OCI-LY3 (cell line): Measurements from ENCODE around the gene MGAT4C.
A peak's percentile ranks its signal among the peaks of the same experiment; 100 is the strongest.

Experiments
- H2AFZ ChIP-seq: fragments of 200-600, 300-600 bp; shearing (Covaris generic); 2 replicates; pipeline ENCODE4 v1.6.0; 2014; ENCODE audit warnings: antibody characterized with exemption, low read depth, low read length
- H3K27ac ChIP-seq: fragments of 200-600, 300-600 bp; sonication (generic); 2 replicates; pipeline ENCODE4 v1.5.1; 2014; ENCODE audit warnings: mild to moderate bottlenecking, low read length, moderate library complexity, mixed read lengths
- H3K27me3 ChIP-seq: fragments of 200-600, 300-600 bp; sonication (generic); 2 replicates; pipeline ENCODE4 v1.6.1; 2014; ENCODE audit warnings: low read depth, low read length, mixed read lengths
- H3K36me3 ChIP-seq: fragments of 200-600, 300-600 bp; sonication (generic); replicated peaks from 2 replicates; pipeline ENCODE3; 2014; ENCODE audit warnings: low read depth, low read length, mixed read lengths
- H3K4me1 ChIP-seq: fragments of 300-600, 200-600 bp; sonication (generic); 2 replicates; pipeline ENCODE4 v1.6.1; 2014; ENCODE audit warnings: low read length, mixed read lengths
- H3K4me2 ChIP-seq: fragments of 200-600, 300-600 bp; sonication (generic); 2 replicates; pipeline ENCODE4 v1.6.1; 2014; ENCODE audit warnings: low read length, mixed read lengths
- H3K4me3 ChIP-seq: fragments of 300-600, 200-600 bp; sonication (generic); 2 replicates; pipeline ENCODE4 v1.5.1; 2014; ENCODE audit warnings: antibody characterized with exemption, mild to moderate bottlenecking, low read length, moderate library complexity
- H3K79me2 ChIP-seq: fragments of 300-600, 200-600 bp; shearing (Covaris generic); 2 replicates; pipeline ENCODE4 v1.6.1; 2014; ENCODE audit warnings: mild to moderate bottlenecking, low read length, mixed read lengths
- H3K9ac ChIP-seq: fragments of 300-600, 200-600 bp; shearing (Covaris generic); 2 replicates; pipeline ENCODE4 v1.6.0; 2014; ENCODE audit warnings: mild to moderate bottlenecking, low read length, moderate library complexity
- H3K9me3 ChIP-seq: fragments of 200-600, 300-600 bp; shearing (Covaris generic); 2 replicates; pipeline ENCODE4 v1.6.1; 2014; ENCODE audit warnings: low read length, mixed read lengths; ENCODE audit not compliant: insufficient read depth
- H4K20me1 ChIP-seq: fragments of 200-600, 300-600 bp; sonication (generic); 2 replicates; pipeline ENCODE4 v1.6.1; 2016; ENCODE audit warnings: low read length, mixed read lengths; ENCODE audit not compliant: insufficient read depth
- EZH2phosphoT487 ChIP-seq: fragments of 200-600 bp; shearing (Covaris generic); IDR thresholded peaks from 2 replicates; pipeline ENCODE4 v1.6.1; 2018; ENCODE audit warnings: antibody characterized with exemption, mixed run types, low read depth
- TF ChIP-seq, protein P1 (sequence below): fragments of 200-600, 300-600 bp; sonication (generic); IDR thresholded peaks from 2 replicates; pipeline ENCODE4 v1.5.1; 2014; ENCODE audit warnings: antibody characterized with exemption, low read length, low read depth

MGAT4C gene

DNA sequence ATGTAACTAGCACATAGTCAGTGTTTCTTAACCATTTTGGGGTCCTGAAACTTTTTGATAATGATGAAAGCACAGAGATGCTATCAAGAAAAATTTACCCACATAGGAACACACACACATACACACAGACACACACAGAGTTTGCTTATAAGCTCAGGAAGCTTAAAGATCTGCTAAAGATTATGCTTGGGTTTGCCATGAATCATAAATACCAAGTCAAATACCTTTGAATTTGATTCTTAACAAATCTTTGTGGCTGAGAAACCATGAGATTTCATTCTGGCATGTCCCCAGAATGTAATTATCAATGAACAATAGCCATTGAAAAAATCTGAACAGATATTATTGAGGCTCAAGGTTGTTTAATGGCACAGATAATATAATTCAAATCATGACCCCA lies 292.9 kb downstream of the MGAT4C start:
- Histone ChIP-seq H3K9me3 (no peaks in the 10 kb centered on the region), H3K4me2 (no peak overlapping the region), H2AFZ (no peak overlapping the region), H3K4me1 (no peaks in the 10 kb centered on the region), H3K4me3 (no peak overlapping the region), H3K27ac (no peak overlapping the region), H4K20me1 (no peaks in the 10 kb centered on the region), H3K9ac (no peak overlapping the region), H3K36me3 (no peaks in the 10 kb centered on the region), H3K27me3 (no peaks in the 10 kb centered on the region), H3K79me2 (no peaks in the 10 kb centered on the region)
- TF ChIP-seq EZH2phosphoT487: no peak
- TF ChIP-seq, protein P1, sequence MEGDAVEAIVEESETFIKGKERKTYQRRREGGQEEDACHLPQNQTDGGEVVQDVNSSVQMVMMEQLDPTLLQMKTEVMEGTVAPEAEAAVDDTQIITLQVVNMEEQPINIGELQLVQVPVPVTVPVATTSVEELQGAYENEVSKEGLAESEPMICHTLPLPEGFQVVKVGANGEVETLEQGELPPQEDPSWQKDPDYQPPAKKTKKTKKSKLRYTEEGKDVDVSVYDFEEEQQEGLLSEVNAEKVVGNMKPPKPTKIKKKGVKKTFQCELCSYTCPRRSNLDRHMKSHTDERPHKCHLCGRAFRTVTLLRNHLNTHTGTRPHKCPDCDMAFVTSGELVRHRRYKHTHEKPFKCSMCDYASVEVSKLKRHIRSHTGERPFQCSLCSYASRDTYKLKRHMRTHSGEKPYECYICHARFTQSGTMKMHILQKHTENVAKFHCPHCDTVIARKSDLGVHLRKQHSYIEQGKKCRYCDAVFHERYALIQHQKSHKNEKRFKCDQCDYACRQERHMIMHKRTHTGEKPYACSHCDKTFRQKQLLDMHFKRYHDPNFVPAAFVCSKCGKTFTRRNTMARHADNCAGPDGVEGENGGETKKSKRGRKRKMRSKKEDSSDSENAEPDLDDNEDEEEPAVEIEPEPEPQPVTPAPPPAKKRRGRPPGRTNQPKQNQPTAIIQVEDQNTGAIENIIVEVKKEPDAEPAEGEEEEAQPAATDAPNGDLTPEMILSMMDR: no peak

DNA sequence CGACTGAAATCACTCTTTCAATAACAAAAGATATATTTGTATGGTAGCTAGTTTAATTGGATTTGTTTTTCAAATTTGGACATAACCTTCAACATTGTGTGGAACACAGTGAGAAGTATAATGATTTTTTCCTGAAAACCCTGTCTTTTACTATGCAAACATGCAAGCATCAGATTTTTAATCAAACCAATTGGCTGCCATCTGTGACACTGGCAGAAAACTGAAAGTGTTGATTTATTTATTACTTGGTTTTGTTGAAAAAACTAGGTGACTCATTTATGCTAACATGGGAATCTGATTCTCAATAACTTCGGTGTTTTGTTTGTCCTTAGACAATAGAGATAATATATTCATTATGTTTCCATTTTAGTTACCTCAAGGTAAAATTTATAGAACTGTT lies 300.1 kb downstream of the MGAT4C start:
- Histone ChIP-seq H3K4me1 (no peaks in the 10 kb centered on the region), H3K9me3 (no peaks in the 10 kb centered on the region), H2AFZ (no peak overlapping the region), H3K4me3 (no peak overlapping the region), H3K36me3 (no peaks in the 10 kb centered on the region), H3K27me3 (no peaks in the 10 kb centered on the region), H3K4me2 (no peak overlapping the region), H3K79me2 (no peaks in the 10 kb centered on the region), H3K27ac (no peak overlapping the region), H3K9ac (no peak overlapping the region), H4K20me1 (no peaks in the 10 kb centered on the region)
- TF ChIP-seq EZH2phosphoT487: no peak
- TF ChIP-seq, protein P1: no peak

DNA sequence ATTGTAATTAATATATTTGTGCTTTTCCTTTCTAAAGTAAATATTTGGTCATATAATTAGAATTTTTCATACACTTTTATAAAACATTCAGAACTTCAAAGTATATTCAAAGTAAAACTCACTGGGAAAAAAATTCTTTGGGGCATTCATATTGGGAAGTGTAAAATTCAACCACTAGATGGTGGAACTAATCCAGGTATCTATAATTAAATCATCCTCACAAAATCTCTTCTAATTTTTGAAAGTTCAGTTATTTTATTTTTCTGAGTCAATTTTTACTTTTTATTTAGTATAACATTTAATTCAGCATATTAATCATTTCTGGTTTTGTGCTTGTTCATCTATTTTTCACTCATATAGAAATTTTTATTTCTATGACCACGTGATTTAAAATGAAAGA lies 301.1 kb downstream of the MGAT4C start:
- no peak overlapping the region for H2AFZ ChIP-seq
- TF ChIP-seq, protein P1: peak; percentile 49
- TF ChIP-seq EZH2phosphoT487: no peak
- no peak overlapping the region for H3K4me3 ChIP-seq
- H3K79me2 ChIP-seq: no peaks in the 10 kb centered on the region
- no peak overlapping the region for H3K4me2 ChIP-seq
- H3K27me3 ChIP-seq: no peaks in the 10 kb centered on the region
- H3K27ac ChIP-seq: no peak overlapping the region
- H3K9me3 ChIP-seq: no peaks in the 10 kb centered on the region
- no peaks in the 10 kb centered on the region for H3K4me1 ChIP-seq
- H4K20me1 ChIP-seq: no peaks in the 10 kb centered on the region
- no peak overlapping the region for H3K9ac ChIP-seq
- no peaks in the 10 kb centered on the region for H3K36me3 ChIP-seq

DNA sequence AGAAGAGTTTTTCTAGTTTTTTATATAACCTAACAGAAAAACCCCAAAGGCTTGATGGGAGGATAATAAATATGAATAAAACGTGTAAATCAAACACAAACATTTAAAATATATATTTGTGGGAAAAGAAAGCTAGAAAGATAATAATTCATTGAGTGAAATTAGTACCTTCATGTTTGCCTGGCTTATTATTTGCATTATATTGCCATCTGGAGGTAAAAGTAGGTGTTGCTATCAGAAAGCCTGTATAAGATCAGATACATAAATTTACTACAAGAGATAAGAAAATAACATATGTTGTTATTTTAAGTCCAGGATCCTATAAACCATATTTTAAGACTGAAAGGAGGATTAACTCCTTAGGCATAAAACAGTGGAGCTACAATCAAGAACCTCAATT lies 304.4 kb downstream of the MGAT4C start:
- Histone ChIP-seq H3K4me3 (no peak overlapping the region), H3K36me3 (no peaks in the 10 kb centered on the region), H2AFZ (no peak overlapping the region), H3K4me2 (no peak overlapping the region), H3K79me2 (no peaks in the 10 kb centered on the region), H3K9ac (no peak overlapping the region), H3K4me1 (no peaks in the 10 kb centered on the region), H3K27ac (no peak overlapping the region), H4K20me1 (no peaks in the 10 kb centered on the region), H3K9me3 (no peaks in the 10 kb centered on the region), H3K27me3 (no peaks in the 10 kb centered on the region)
- TF ChIP-seq, protein P1: peak; percentile 74
- TF ChIP-seq EZH2phosphoT487: no peak
